ENCODE data around the gene NRN1L.

GRCh38 chr16:67845291-67846062 is 39.2 kb upstream of the NRN1L start:
- TF ChIP-seq CTCF (IDR thresholded peaks at IDR 0.05; ENCODE audit: low read depth, low read length, missing input control) (no peak), RAD21 (IDR thresholded peaks at IDR 0.05) (no peak), REST (IDR thresholded peaks at IDR 0.05) (no peak), HNF4G (IDR thresholded peaks at IDR 0.05) (no peak), TAF1 (conservative IDR thresholded peaks at IDR 0.05) (no peak), GABPA (IDR thresholded peaks at IDR 0.05 in 1 of 2, conservative IDR thresholded peaks at IDR 0.05 in 1 of 2) (no peak), JUND (IDR thresholded peaks at IDR 0.05) (no peak), ZBTB33 (IDR thresholded peaks at IDR 0.05) (no peak), RXRA (IDR thresholded peaks at IDR 0.05) (no peak), SP1 (IDR thresholded peaks at IDR 0.05) (no peak), HNF4A (conservative IDR thresholded peaks at IDR 0.05) (no peak), YY1 (IDR thresholded peaks at IDR 0.05) (no peak)
